Myocyte (in vitro differentiated cells): ENCODE measurements around the gene NUF2. TPM values are rescaled to one million over a fixed set of nuclear protein-coding genes. Genes with fewer than 3 reads are reported as not detected.

Experiments used
- DNase-seq: peaks from one replicate; pipeline ENCODE4 v3.0.0-alpha.2; 2012; ENCODE audit warnings: low read depth
- total RNA-seq: library from RNA; depleted of rRNA; stranded (reverse); fragments of >200 nt; gene quantifications from 2 replicates; pipeline ENCODE4 v1.2.3, GENCODE V29; 2014

Gene NUF2
- total RNA-seq, 1 donor from 2014 or later: 0.27 TPM

DNA sequence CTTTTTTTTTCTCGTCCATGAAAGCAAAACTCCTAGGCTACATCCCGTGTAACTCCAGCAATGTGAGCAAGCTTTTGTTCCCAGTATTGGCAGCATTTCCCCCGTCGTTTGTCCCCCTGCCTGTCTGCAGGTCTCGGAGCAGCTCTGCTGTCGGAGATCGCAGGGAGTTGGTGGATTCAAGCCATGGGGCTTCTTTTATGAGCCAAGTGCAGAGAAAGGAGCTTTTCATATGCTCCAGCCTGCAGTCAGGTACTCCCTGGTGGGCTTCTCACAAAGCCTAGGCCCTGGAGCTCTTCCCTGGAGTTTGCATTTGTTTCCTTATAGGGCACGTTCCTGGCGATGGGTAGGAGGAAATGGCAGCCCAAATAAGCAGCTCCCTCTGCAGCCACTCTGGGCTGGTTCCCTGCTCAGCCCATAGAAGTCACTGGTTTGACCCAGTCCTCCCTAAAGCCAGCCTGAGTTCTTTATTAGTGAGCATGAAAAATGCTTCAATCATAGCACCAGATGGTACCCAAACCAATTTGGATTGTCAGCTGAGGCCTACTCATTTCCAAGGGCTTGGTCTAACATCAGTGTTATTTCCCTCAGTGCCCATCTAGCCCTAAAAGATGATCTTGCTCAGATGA lies 78.3 kb downstream of the NUF2 start:
- no peak for DNase-seq

DNA sequence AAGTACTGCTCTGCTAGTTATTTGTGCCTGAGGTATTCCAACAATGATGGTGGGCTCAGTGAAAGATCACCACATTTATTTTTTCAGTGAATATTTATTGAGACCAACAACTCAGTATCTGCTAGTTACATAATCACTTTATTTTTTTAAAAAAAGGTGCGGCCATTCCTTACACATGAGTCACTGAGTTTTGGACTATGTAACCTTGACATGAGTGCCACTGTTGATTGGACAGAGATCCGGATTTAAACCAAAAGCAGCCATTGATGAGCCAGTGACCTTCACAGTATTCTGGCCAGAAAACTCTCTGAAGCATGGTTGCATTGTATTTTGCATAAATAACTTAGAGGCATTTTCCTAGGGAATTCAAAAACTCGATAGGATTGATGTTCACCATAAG lies 79.5 kb downstream of the NUF2 start:
- no peak for DNase-seq

Other genes with a start within 250 kb of the NUF2 start
- 2.3 and 3.7 TPM in 2 replicates for gene RGS5, start 119.0 kb upstream of the NUF2 start, total RNA-seq